CD4-positive, alpha-beta T cell treated with Interleukin-4 for 4 hours (primary cell): Measurements from ENCODE around the gene NEK7.

ENCODE experiments used
- DNase-seq: peaks from one replicate; pipeline ENCODE4 v3.0.0-alpha.2; 2020

Gene NEK7

GRCh38 chr1:198147216-198147615 lies 9.6 kb upstream of the NEK7 start:
- DNase-seq = no peak

- DNase-seq = no peak
Measured at GRCh38 chr1:198150369-198150768, 6.4 kb upstream of the NEK7 start.

- DNase-seq = no peak
Measured at GRCh38 chr1:198151688-198152087, 5.1 kb upstream of the NEK7 start.

DNA sequence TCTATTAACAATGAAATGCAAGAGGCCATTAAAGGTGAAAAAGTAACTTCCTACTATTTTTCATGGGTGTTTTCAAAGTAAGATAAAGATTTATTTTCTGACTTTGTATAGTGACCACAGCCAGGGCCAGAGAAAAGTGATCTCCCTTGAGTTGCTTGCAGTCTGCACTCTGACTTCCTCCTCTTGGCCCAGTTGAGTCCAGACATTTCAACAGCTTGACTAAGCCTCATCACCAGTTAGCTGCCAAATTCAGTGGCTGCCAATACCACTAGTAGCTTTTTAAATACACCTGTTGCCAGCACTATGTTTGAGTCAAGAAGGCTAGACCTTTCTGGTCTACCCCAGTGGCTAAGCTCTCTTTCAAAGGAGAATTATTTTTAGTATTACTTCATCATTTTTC lies 3.7 kb upstream of the NEK7 start:
- no peak for DNase-seq

GRCh38 chr1:198153804-198154203 lies 3.0 kb upstream of the NEK7 start:
- no peak for DNase-seq

GRCh38 chr1:198155253-198155652 lies 1.5 kb upstream of the NEK7 start:
- no peak for DNase-seq

GRCh38 chr1:198156111-198156744 lies 570 bp upstream of the NEK7 start:
- DNase-seq = peak; percentile 82

DNA sequence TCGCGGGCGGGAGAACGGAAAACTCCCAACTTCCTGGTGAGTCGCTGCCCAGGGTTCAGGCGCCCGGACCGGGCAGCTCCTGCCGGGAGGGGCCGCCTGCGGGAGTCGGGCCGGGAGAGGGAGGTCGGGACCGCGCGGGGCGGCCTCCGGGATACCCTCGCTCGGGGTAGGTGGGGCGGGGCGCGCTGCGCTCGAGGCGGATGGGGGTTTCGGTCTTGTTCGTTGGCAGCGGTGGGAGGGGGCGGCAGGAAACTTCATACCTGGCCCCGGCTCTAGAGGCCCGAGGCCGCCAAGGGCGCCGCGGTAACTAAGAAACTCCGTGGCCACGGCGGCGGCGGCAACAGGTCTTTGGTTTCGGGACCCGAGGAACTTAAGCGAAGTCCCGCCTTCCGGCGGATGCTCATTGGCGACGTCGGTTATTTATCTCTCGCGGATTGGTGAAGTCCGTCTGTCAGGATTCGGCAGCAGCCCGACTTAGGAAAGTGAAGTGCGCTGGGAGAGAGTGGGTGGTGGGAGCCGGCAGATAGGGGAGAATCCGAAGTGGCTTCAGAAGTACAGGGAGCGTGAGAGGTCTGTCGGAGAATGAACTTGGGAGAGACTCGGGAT lies 546 bp downstream of the NEK7 start:
- peak; percentile 80 for DNase-seq

GRCh38 chr1:198157847-198158725 lies 1.3 kb downstream of the NEK7 start:
- DNase-seq = no peak

DNA sequence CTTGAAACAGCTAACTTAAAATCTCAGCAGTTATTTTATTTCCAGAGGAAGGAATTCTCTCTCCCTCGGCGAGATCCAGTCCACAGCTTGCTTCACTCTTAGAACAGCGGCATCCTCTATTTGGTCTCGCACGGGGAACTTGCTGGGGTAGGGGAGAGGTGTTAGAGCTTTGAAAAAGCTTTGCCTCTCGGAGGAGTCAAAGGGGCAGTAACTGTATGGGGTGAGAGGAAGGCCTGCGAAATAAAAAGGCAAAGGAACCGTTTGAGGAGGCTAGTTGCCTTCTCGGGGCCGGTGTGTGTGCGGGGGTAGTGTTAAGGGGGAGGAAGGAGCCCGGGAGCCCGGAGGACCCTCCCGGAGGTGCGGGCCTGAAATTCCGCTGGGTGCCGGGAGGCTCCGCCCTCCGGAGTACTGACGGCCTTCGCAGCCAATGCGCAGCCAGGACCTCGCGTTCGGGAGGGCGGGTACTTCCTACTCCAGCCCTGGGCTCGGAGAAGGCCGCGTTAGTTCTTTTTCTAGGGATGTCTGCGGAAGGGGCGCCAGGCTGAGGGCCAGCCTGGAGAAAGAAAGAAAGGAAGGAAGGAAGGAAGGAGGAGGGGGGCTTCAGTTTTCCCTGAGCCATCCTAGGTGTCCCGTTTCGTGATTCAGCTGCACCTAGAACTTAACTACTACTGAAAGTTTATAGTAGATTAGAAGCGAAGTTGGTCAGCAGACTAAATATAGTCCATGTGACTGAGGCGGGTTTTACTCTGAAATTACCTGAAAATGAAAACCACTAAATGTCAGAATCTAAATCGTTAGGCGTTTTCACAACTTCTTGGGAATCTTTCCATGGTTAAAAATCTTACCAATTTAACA lies 2.2 kb downstream of the NEK7 start:
- DNase-seq = peak; percentile 77

GRCh38 chr1:198160222-198160621 lies 3.4 kb downstream of the NEK7 start:
- no peak for DNase-seq

DNA sequence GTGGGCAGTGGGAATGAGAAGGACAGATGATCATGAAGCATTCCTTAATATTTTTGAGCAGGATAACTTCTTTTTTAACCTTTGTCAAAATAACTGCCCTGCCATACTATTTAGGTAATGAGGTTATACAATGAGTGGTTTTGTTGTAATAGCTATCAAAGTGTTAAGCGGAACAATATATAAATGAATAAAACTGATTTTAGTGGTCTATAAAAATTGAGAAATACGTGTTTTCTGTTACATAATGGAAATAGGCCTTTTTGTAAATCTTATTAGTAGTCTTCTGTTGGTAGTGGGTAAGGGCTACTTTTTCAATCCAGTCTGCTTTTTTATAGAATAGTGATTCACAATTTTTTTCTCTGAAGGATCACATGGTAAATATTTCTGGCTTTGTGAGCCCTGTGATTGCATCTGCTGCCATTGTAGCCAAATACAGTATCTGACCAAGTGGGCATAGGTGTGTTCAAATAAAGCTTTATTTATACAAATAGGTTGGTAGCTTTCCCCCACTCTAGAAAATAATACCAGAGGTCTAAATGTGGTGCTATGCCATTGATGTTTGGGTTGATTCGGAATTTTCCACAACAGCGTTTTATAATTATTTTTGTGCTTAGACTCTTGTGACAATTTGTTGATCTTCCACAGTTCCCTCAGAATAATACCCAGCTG lies 4.3 kb downstream of the NEK7 start:
- no peak for DNase-seq

DNA sequence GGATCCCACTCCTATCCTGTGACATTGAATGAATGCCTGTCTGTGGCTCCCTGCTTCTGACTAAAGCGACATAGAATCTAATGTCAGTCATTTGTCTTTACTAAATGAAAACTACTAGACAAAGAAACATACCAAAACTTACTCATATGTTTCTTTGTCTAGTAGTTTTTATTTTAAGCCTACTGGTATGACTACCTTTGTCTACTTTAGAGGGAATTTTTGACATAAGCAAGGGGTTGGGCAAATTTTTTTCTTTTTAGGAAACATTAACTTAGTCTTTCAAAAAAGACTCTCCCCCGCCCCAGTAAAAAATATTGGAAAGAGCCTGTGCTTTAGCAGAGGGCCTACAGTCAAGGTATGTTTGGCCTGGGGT lies 4.9 kb downstream of the NEK7 start:
- DNase-seq = no peak

DNA sequence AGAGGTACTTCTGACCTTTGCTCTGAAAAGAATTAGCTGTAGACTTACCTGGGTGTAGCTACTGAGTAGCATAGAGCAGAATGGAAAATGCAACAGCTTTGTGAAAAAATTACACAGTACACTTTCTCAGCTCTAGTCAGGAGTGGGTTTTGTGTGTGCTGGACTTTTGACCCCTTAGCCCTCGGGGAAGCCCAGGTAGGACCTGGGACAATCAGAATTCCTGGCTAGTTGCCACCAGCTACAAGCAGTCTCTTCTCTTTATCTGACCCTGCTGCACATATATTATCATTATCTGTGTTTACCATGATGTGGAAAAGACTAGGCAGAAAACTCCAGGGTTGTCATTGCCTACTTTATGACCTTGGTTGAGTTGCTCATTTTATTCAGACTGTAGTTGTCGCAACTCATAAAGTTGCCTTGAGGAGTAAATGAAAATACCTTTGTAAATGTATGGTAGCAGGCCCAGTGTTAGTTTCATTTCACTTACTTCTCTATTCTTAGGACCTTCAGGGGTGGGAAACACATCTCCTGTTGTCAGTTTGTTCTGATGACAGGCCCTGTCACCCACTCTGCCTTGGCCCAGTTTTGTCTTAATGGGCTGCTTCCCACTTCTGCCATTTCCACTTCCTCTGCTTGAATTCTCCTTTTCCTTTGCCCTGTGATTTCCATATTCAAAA lies 5.4 kb downstream of the NEK7 start:
- peak; percentile 27 for DNase-seq

- peak; percentile 47 for DNase-seq
Measured at GRCh38 chr1:198165927-198166647, 9.3 kb downstream of the NEK7 start.

DNA sequence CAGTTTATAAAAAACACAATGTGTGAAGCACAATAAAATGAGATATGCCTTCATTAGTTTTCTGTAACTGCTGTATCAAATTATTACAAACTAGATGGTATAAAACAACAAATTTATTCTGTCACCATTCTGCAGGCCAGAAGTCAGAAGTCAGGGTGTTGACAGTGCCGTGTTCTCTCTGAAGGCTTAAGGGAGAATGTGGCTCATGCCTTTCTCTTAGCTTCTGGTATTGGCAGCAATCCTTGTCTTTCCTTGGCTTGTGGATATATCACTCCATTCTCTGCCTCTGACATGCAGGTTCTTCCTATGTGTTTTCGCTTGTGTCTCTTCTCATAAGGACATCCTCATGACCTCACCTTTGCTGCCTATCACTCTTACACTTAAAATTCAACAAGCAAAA lies 10.1 kb downstream of the NEK7 start:
- no peak for DNase-seq

DNA sequence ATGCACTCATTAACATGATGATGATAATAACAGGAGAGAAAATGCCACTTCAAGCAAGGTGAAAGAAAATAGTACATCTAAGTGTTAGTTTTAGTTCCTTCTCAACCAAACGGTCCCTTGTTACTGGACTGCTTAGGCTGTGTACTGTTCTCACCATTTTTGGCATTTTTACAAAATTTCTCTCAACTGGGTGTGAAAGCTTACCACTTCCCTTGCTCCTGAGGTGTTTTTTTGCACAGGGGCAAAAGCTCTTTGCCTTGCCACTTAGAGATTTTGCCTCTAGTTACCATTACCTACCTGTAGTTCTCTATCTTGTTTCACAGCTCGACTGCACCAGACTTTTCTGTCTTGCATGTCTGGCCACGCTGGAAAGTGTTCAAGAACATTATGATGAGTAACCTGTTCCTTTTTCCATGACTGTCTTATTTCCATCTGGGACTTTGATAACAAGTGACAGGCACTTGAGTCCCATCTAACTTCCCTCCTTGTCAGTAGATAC lies 10.7 kb downstream of the NEK7 start:
- peak; percentile 77 for DNase-seq

DNA sequence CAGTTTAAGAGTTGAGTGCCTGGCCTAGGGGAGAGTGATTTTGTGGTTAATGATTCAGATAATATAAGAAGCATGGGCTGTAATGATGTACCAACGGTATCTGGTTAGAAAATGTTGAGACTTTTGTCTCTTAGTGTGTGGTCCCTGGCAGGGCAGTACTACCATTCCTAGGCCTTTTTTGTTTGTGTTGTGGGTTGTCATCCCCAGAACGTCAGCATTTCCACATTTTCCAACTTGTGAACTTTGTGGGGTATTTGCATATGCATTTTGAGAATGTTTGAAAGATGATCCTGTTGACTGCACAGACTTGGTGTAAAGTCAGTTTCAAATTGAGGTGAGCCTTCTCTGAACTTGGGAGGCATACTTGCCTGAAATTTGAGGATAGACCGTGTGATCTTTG lies 11.4 kb downstream of the NEK7 start:
- no peak for DNase-seq

GRCh38 chr1:198169672-198170071 lies 12.9 kb downstream of the NEK7 start:
- DNase-seq = no peak

GRCh38 chr1:198171667-198172540 lies 15.1 kb downstream of the NEK7 start:
- no peak for DNase-seq
